ENCODE measurements around the gene RASSF8.

Gene RASSF8

DNA sequence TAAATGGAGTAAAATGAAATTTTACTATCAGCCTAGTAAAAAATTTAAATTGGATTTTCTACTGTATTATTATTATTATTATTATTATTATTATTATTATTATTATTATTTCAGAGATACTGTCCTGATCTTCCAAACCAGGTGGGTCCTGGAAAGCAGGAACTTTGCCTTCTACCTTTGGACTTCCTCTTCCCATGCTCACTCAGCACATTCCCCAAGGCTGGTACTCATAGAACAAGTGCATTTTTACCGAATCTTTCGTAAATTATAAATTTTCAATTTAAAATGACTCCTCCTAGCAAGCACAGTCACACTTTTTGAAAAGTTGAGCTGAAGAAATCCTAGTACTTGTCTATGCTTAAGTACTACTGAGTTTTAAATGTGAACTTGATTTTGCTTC is 136.7 kb downstream of the RASSF8 start:
- no peak for TF ChIP-seq ZNF274 (IDR thresholded peaks at IDR 0.05; ENCODE audit: low read depth, low read length)
- H3K4me3 ChIP-seq (ENCODE audit: low read length): no peak overlapping the region

DNA sequence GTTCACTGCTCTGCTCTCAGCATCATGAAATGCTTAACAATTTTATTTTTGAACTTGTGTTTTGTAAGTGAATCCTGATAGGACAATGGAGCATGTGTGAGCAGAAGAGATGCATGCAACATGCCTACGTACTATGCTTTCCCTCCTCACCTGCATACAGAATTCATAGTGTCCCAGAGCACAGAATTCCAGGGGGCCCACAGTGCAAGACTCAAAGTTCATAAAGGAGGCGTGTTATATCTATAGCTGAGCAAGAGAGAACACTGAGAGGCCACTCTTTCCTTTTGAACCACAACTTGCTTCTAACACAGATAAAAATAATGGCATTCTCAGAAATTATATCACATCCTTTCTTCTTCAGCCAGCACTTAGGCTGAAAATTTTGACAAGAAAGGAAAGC is 137.6 kb downstream of the RASSF8 start:
- no peak overlapping the region for H3K4me3 ChIP-seq (ENCODE audit: low read length)

DNA sequence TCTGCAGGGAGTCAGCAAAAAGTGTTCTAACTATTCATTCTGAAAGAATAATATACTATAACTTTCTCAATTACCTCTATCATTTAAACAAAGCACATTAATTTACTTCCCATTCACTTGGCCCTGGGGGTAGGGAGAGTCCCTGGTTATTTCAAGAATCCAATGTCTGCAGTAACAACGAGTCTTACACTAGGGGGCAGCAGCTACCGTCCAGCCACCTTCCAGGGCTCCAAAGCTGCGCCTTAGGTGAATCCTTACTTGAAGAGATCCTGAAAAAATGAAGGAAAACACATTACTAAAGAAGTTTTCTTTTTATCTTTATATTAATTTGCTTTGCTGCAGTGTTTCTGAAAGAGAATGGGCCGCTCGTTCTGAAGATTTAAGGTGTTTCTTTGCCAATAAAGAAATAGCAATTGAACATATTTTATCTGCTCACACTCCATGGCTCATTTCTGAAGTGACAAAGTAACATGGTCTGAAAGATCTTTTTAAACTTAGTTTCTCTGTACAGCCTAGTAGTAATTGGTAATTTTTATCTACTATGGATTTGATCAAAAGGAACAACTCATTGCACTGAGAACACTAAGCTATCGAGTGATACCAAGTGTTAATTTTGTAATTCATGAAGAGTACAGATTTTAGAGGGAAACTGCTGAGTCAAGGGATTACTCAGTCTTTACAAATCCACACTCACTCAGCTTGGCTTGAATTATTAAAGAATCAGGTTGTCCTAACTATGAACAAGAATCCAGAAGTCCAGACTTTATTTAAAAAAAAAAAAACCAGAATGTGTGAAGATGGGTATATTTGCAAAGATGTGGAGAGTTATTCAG is 138.8 kb downstream of the RASSF8 start:
- H3K4me3 ChIP-seq (ENCODE audit: low read length): no peak overlapping the region
- TF ChIP-seq ZNF274 (IDR thresholded peaks at IDR 0.05; ENCODE audit: low read depth, low read length): no peak

More for the DNA sequence above, 137.6 kb downstream of the RASSF8 start:
- TF ChIP-seq ZNF274 (IDR thresholded peaks at IDR 0.05; ENCODE audit: low read depth, low read length): no peak

DNA sequence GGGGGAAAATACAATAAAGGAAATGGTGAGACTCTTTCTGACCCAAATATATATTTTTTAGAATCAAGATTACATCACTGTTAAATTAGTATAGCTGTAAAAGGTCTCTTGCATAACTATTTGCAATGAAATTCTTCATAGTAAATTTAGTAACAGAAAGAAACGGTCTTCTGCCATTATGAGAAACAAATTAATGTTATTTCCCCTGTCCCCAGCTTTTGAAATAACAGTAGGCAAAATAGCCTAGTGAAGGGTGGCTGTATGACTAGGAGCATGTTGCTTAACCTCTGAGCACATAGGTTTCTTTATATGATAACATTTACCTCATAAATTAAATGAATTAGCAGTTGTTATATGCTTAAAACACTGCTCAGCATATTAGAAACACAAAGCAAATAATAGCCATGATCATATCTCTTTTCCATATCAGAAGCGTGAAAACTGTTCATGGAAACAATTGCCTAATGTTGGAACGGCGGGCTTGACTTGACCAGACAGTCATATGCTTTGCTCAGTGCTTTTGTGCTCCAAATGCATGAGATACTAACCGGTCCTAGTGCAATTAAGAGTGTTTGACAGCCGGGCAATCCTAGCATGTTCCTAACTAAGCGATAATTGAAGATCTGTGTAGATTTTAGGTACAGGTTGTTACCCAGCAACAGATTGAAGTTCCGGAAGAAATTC is 142.3 kb downstream of the RASSF8 start:
- TF ChIP-seq ZNF274 (IDR thresholded peaks at IDR 0.05; ENCODE audit: low read depth, low read length): no peak
- no peak overlapping the region for H3K4me3 ChIP-seq (ENCODE audit: low read length)

DNA sequence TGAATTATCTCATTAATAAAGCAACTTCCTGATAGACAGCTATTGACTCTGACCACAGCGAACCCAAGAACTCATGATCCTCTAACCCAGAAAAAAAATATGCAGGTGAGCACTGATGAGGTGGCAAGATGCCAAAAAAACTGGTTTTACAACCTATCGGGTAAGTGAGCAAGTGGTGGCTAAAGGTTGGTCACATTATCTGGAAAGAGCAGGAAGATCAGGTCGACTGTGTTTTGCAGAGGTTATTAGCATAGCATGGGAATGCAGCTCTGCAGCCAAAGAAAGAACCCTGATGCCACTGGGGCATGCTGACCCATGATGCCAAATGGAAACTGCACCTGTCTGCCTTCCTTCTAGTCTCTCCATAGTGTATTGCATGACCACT is 142.9 kb downstream of the RASSF8 start:
- TF ChIP-seq ZNF274 (IDR thresholded peaks at IDR 0.05; ENCODE audit: low read depth, low read length): no peak
- H3K4me3 ChIP-seq (ENCODE audit: low read length): no peak overlapping the region

DNA sequence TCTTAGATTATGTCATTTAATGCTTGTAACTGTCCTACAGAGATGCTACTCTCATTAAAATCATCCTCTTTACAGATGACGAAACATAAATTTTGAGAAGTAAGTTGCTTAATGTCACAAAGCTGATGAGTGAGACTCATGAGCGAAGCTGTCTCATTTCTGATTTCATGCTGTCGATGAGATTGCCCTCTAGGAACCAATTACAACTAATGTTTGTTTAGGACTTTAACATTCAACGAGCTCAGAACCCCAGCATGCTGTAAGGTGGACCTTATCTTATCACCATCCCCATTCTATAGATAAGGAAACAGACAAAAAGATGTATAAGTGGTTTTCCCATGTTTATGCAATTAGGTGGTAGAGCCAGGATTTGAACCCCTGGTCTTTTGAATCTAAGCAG is 143.3 kb downstream of the RASSF8 start:
- no peak overlapping the region for H3K4me3 ChIP-seq (ENCODE audit: low read length)
- no peak for TF ChIP-seq ZNF274 (IDR thresholded peaks at IDR 0.05; ENCODE audit: low read depth, low read length)

DNA sequence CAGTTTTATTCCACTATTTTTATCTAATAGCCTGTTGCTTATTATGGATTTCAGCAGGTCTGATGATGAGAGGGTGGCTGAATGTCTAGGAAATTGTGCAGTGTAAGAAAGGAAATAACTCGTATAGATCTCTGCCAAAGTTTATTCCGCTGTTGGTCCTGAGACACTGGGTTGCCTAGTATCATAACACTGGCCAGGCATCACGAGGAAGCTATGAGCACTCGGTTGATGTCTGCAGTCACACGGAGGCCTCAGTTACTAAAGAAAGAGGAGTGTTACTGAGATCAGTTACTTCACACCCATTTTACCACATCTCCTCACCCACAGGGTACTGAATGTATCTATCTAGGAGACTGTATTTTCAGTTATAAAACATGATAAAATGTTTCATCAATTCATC is 144.5 kb downstream of the RASSF8 start:
- H3K4me3 ChIP-seq (ENCODE audit: low read length): no peak overlapping the region
- no peak for TF ChIP-seq ZNF274 (IDR thresholded peaks at IDR 0.05; ENCODE audit: low read depth, low read length)

DNA sequence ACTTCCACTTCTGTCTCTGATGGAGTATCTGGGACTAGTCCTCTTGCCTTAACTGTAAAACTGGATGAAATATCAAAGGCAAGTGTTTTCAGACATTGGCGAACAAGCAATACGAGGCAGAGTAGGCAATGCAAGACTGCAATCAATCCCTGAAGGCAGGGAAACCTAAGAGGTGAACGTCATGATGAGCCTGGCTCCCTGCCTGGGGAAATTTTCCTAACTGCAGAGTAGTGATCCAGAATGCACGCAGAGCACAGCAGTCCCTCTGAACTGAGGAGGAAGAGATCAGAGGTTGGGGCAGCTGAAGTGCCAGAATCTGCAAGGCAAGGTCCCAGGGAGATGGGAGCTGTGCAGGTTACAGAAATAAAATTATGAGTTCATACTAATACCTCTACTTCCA is 147.9 kb downstream of the RASSF8 start:
- H3K4me3 ChIP-seq (ENCODE audit: low read length): no peak overlapping the region
- no peak for TF ChIP-seq ZNF274 (IDR thresholded peaks at IDR 0.05; ENCODE audit: low read depth, low read length)

DNA sequence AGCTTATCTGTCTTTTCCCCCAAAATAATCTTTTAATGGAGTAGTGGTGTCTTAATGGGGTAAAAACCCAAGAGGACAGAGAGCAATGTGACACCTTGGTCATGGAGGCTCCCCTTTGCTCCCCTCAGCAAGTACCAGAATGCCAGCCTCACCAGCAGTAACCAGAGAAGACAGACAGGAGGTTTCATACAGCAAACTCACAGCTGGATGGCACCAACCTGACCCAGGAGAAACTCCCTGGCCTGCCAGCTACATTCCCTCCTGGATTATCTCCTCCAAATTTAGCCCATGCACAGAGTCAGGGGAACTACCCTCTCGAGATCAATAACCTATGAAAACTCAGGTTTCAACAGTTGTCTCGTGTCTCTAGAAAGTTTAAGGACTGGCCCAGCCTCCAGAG is 150.4 kb downstream of the RASSF8 start:
- no peak overlapping the region for H3K4me3 ChIP-seq (ENCODE audit: low read length)
- TF ChIP-seq ZNF274 (IDR thresholded peaks at IDR 0.05; ENCODE audit: low read depth, low read length): no peak

DNA sequence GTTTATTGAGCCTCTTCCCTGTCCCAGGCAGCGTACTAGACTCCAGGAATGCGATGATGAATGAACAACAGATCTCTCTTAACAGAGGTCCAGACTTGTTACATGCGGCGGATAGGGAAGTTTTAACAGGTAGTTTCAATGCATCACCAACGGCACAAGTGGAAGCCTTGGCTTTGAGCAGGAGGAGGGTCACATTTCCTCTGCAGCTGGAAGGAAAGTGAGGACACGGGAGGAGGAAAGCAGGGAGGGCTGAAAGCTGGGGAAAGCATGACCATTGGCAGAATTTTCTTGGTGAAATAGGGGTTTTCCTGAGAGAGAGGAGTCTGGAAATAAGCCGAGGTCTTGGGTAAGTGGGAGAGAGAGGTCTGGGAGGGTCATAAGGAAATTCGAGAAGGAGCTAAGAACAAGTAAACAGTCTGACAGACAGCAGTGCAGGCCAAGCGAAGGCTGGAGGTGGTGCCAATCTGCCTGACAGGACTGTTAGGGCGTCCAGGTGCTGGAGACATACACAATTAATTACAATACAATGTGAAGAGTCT is 150.9 kb downstream of the RASSF8 start:
- no peak for TF ChIP-seq ZNF274 (IDR thresholded peaks at IDR 0.05; ENCODE audit: low read depth, low read length)
- H3K4me3 ChIP-seq (ENCODE audit: low read length): no peak overlapping the region

DNA sequence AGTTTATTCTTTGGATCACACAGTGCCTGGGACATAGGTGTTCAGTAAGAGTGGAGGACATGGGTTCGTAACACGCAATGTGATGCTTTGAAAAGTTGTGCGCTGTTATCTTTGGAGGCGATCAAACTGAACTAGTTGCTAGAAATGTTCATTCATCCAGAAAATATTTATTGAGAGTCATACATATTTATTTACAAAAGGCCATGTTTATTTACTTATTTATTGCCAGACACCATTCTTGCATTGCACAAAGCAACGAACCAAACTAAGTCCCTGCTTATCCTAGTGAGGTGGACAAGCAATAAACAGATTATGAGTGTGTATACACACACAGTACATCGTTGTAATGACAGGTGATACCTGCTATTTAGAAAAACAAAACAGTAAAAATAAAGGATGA is 153.8 kb downstream of the RASSF8 start:
- TF ChIP-seq ZNF274 (IDR thresholded peaks at IDR 0.05; ENCODE audit: low read depth, low read length): no peak

DNA sequence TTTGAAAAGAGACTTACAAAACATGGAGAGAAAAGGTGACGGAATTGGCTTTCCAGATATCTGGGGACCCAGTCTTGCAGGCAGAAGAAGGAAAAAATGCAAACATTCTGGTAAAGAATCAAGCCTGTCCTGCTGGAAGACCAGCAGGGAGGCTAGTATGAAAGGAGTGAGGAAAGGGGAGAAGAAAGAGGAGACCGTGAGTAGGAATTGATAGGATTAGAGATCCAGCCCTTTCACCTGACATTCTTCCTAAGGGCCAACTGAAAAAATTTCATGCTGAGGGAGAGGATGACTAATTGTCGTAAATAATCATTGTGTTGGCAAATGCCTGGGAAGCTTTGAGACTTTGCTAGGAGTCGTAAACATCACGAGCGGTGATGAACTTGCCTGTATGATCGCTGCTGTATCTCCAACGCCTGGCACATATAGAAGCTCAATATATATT is 154.2 kb downstream of the RASSF8 start:
- TF ChIP-seq ZNF274 (IDR thresholded peaks at IDR 0.05; ENCODE audit: low read depth, low read length): no peak
- H3K4me3 ChIP-seq (ENCODE audit: low read length): no peak overlapping the region

More for the DNA sequence above, 153.8 kb downstream of the RASSF8 start:
- H3K4me3 ChIP-seq (ENCODE audit: low read length): no peak overlapping the region

DNA sequence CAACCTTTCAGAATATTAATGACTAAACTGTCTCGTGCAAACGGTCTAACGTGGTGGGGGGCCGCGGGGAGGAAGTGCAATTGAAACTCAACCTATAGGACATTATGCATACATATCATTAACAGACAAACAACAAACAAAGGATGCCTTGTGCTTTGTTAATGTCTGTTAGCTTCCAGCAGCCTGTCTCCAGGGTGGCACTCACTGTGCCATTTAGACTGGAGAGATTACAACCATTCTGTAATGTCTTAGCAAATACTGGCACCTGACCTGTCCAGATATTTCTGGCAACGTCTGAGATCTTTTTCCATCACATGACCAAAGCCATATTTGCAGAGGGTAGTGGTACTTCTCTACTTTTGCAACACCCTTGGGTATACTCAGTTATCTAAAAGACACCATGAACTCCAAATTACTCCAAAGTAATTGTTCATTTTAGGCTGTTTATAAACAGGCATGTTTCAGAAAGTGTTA is 154.7 kb downstream of the RASSF8 start:
- no peak overlapping the region for H3K4me3 ChIP-seq (ENCODE audit: low read length)
- TF ChIP-seq ZNF274 (IDR thresholded peaks at IDR 0.05; ENCODE audit: low read depth, low read length): no peak

DNA sequence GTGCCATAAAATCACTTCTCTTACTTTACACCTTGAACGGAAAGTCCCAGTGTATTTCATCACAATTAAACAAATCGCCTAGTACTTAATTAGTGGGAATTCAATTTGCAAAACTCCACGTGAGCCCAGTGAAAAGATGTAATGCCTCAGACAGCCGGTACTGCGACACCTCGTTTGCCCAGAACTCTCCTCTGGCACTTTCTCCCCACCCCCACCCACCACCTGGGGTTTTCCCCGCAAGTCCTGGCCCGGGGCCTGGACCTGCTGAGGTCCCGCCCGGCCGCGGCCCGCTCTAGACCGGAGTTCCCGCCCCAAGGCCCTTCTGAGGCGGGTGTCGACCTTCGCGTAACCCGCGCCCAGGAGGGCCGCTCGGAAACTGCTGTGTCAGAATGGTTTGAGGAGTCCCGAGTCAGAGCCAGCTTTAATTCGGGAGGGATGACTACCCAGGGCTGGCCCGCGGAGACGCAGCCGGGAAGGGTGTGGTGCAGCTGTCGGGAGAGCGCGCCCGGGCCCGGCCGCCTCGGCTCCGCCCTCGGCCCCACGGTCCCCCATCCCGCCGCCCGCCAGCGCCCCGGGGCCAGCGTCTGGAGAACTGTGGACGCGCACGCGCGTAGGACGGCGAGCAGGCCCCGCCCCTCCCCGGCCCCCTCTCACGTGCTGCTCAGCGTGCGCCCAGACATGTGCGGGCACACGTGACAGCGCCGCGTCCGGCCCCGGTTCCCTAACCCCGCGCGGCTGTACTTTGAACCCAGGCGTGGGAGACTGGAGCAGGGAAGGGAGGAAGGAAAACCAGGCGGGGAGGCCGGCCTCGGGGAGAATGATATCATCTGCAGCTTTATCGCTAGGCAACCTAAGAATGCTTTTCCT is 155.6 kb downstream of the RASSF8 start:
- TF ChIP-seq ZNF274 (IDR thresholded peaks at IDR 0.05; ENCODE audit: low read depth, low read length): no peak
- H3K4me3 ChIP-seq (ENCODE audit: low read length): peak overlapping the region; percentile 70; the same call in 1 of the 2 replicates

Measured in GM08714 (cell line).